GM19467 (cell line): ENCODE measurements around the gene COL5A3.
"Not testable (repeated sequence)": the region's sequence is repeated elsewhere in the genome, so short reads cannot be mapped to it uniquely, and the experiment has no call there.

Experiments
- ATAC-seq: cut with Tn5 transposase; IDR thresholded peaks from one replicate; pipeline ENCODE4 v1.9.1; 2021; ENCODE audit warnings: mild to moderate bottlenecking, moderate library complexity; ENCODE audit not compliant: unreplicated experiment

The COL5A3 gene

DNA sequence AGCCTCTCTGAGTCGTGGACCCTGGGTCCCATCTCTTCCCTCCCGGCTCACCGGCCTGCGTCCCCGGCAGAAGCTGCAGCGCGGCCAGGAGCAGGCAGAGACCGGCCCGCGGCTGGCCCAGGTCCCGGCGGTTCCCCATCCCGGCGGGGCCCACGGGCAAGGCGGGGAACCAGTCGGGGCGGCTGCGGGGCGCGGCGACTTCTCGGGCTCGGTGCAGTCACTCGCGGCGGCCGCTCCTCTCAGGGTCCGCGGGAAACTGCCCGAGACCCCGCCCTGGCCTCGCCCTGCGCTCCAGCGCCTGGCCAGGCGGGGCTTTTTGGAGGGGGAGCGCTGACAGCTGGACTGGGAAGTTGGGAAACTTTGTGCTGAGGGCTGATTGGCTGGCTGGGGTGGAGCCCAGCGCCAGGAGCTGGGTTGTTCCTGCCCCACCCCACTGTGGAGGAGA is at the start of gene COL5A3:
Gene COL5A3, minus strand, starts transcription at position 258 of the 445 bp plus-strand sequence. Its CDS starts 119 bp downstream, at position 139.
- no peak for ATAC-seq

DNA sequence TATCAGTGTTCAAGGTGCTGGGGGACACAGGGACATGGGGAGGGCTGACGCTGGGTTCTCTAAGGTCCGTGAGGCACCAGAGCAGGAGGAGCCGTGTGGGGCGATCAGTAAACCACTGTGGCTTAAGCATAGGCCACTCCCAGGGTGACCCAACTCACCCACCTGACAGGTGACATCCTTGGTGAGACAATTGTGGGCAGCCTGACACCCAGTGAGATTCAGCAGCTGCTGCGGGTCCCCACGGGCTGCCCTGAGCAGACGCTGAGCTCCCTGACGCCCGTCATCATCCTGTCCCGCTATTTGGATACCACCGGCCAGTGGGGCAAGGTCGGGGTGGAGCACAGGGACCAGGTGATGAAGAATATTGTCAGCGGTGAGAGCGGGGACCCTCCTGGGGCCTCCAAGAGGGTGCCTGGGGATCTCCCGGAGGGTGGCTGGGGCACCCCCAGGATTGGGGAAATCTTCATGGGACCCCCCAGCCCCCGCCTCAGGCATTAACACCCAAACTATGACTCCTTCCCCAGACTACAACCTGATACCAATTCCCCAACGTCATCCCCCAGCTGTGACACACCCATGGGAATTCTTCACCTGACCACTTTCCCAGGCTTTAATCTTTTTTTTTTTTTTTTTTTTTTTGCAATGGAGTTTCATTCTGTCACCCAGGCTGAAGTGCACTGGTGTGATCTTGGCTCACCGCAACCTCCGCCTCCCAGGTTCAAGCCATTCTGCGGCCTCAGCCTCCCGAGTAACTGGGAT is 42.5 kb upstream of the COL5A3 start:
- ATAC-seq: no peak

DNA sequence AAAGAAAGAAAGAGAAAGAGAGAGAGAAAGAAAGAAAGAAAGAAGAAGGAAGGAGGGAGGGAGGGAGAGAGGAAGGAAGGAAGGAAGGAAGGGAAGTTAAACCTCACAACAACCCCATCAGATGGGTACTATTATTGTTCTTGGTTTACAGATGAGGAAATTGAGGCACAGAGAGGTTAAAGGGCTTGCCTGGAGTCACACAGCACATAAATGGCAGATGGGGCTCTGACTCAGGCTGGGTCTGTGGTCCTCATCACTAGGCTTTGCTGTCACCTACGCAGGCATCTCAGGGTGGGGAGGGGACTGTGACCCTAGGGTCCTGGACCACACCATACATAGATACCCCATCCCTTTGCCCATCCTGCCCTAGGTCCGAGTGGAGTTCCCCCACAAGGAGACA is 39.3 kb upstream of the COL5A3 start:
- ATAC-seq: no peak

DNA sequence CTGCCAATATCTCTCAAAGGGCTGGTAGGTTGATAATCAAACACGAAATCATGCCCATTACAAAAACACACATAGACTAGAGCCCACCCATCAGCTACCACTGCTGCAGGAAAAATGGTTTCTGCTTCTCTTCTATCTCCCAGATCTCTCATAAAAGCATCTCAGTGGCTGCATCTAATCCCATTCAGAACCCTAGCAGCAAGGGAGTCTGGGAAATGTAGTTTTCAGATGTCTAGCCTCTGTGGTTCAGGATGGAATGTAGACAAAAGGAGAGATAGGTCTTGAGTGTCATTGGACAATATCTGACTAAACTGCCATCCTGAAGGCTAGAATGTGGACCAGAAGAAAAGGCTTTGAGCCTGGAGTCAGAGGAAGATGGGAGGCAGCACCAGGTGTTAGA is 35.1 kb upstream of the COL5A3 start:
- no peak for ATAC-seq

DNA sequence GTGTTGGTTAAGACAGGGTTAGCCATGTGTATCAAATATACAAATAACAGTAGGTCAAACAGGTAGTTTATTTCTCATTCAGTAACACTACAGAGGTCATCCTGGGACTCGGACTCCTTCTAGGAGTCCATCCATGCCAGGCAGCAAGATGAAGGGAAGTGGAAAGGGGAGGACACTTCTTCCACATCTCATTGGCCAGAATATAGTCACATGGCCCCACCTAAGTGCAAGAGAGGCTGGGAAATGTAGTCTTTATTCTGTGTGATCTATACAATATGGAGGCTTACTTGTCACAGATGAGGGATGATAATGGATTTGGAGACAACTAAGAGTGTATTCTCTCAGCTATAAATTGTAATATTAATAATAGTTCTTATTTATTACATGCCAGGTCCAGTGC is 34.1 kb upstream of the COL5A3 start:
- no peak for ATAC-seq

DNA sequence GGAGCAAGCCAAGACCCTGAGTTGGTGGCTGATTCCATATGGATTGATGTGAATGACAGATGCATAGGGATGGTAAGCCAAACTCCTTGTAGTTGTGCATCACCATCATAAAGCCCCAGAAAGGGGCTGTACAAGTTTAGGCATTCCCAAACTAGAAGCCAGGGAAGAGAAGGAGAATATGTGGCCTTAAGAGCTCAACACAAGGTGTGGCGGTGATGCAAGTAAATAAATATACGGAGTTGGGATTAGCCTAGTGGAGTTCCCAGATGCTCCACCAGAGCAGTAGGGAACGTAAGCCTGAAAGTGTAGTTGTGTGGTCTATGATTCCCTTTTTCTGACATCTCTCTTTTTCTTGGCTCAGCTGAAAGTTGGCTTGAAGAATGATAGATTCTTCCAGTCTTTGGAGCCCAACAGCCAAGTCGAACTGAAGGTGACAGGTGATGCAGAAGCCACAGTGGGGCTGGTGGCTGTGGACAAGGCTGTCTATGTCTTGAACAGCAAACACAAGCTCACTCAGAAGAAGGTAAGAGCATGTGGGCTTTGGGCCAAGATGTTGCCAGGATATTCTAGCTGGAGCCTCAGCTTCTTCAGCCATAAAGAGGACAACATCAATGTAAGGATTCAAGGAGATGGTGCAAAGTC is 33.1 kb upstream of the COL5A3 start:
- no peak for ATAC-seq

DNA sequence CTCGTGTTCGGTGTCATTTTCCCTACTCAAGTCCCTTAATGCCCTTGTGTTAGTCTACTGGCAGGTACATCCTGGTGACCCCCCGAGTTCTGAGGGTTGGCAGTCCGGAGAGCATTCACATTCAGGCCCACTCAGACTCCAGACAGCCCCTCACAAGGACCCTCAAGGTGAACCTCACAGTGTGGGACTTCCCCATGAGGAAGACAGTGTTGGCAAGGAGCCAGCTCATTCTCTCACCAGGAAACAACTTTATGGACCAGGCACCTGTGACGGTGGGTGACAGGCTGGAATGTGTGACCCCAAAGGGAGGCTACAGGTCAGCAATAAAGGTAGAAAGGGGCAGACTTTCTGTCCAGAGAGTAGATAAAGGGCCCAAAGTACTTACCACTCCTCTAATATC is 27.5 kb upstream of the COL5A3 start:
- no peak for ATAC-seq

DNA sequence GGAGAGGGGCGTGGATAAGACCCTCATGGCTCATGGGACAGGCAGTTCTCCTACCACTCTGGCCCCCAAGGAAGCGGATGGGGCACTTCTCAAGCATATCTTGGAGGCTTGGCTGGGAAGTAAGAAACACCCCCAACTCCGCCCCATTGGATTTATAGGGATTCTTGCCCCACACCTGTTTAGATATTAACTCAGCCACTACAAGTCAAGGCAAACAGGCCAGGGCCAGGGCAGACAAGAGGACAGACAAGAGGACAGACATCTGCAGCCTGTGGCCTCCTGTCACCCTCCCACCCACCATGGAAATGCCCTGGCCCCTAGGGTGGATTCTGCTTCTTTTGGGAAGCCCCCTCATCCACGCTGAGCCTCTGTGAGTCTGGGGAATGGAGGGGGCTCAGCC is 27.1 kb upstream of the COL5A3 start:
- ATAC-seq: no peak

DNA sequence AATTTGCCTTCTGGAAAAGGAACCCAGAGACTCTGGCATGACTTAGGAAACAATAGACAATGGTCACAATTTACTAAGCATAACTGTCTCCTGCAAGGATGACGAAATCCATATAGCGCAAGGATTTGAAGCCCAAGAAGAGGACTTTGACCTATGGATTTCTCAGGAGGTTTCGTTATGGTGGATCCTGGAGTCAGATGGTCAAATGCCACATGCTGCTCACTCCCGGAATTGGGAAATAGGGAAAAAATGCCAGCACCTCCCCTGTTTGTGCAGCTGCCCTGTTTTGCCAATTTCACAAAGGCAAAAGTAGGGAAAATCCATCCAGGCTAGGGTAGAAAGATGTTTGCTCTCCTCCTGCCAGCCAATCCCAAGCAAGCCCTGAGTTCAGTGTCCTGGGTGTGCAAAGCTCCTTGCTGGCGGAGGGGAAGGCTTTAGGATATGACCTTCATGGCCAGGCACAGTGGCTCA is 26.3 kb upstream of the COL5A3 start:
- no peak for ATAC-seq

DNA sequence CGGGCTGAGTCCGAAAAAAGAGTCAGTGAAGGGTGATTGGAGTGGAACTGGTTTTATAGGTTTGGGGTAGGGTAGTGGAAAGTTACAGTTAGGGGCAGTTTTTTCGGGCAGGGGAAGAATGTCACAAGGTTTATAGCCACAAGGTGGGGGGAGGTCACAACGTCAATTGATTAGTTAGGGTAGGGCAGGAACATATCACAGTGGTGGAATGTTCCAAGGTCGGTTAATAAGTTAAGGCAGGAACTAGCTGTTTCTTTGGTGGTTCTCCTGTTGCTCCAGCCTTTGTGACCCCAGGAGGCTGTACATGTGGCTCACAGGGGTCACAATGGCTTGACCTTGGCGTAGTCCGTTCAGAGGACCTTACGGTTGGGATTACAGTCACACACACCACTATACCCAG is 23.3 kb upstream of the COL5A3 start:
- no peak for ATAC-seq

DNA sequence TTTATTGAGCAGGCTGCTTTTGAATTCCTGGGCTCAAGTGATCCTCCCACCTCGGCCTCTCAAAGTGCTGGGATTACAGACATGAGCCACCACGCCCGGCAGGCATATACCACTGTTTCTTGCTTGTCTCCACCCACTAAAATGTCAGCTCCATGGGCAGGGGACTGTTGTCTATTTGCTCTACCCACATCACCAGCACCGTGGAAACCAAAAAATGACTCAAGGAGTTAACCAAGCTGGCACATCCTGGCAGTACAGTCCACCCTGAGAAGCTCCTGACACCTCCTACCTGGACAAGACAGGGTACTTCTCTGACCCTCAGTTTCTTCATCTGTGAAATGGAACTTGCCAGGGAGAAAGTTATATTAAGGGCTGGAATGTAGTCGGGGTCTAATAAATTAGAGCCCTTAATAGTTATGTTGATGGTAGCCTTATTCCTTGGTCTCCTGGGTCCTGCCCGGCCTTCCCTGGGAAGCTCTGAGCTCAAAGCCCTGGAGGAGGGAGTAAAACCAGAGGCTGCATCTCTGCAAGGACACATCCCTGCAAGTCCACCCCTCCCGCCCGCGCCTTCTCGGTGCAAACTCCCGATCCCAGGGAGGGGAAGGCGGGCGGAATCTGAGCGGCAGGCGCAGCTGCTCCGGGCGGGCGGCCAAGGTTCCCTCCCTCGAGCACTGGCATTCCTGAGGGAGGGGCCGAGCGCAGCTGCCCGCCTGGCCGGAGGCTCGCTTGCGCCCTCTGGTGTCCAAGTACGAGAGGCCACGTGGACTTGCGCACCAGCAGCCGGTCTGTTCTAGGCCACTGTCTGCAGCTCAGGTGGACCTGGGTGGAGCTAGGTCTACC is 17.1 kb upstream of the COL5A3 start:
- no peak for ATAC-seq

DNA sequence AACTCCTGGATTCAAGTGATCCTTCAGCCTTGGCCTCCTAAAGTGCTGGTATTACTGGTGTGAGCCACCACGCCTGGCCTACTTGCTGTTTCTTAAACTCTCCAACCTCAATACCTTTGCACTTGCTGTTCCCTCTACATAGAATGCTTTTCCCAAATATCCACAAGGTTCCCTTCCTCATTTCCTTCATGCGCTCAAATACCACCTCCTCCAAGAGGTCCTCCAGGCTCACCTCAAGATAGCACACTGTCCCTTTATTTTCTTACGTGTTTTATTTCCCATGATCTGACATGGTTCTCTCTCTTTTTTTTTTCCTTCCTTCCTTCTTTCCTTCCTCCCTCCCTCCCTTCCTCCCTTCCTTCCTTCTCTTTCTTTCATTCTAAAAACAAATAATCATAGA is 16.4 kb upstream of the COL5A3 start:
- ATAC-seq: no peak

DNA sequence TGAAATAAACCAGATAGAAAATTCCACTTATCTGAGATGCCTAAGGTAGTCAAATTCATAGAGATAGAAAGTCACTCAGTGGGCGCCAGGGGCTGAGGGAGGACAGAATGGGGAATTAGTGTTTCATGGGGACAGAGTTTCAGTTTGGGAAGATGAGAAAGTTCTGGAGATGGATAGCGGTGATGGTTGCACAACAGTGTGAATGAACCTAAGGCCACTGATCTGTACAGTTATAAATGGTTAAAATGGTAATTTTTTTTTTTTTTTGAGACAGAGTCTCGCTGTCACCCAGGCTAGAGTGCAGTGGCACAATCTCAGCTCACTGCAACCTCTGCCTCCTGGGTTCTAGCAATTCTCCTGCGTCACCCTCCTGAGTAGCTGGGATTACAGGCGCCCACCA is 12.8 kb upstream of the COL5A3 start:
- ATAC-seq: not testable (repeated sequence)

DNA sequence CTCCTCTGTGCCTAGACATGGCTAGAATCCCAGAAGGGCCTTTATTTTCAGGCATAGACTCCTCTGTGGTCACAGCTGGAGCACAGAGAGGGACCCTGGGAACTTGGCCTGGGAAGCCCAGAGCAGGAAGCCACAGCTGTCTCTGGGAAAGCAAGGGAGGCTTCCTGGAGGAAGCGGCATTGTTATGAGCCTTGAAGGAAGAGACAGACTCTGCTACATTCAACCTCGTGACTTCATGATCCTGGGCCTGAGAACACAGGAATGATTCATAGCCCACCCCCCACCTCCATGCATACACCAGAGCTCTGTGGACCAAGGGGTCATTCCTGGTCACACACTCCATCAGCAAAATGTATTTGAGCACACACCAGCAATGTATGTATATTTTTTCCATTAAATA is 11.6 kb upstream of the COL5A3 start:
- no peak for ATAC-seq

DNA sequence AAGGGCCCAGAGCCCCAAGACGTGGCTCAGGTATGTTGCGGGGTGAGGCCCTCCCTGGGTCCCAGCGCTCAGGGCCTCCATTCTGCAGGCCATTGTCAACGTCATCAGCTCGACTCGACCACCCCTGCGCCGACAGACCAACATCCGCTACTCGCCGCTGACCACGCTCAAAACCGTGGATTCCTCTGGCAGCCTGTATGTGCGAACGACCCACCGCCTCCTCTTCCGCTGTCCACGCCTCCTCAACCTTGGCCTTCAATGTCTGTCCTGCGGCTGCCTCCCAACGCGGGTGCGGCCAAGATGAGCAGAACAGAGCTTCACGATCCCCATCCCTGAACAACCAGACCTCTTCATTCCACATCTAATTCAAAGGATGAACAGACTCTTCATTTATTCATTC is 11.1 kb upstream of the COL5A3 start:
- ATAC-seq: no peak

DNA sequence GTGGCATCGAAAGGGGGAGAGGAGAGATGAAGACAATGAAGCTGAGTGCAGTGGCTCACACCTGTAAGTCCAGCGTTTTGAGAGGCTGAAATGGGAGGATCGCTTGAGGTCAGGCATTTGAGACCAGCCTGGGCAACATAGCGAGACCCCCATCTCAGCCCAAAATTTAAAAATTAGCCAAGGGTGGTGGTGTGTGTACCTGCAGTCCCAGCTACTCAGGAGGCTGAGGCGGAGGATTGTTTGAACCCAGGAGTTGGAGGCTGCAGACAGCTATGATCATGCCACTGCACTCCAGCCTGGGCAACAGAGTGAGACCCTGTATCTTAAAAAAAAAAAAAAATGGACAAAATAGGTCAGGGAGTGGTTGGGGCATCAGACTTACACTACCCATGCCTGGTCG is 10.5 kb upstream of the COL5A3 start:
- no peak for ATAC-seq

DNA sequence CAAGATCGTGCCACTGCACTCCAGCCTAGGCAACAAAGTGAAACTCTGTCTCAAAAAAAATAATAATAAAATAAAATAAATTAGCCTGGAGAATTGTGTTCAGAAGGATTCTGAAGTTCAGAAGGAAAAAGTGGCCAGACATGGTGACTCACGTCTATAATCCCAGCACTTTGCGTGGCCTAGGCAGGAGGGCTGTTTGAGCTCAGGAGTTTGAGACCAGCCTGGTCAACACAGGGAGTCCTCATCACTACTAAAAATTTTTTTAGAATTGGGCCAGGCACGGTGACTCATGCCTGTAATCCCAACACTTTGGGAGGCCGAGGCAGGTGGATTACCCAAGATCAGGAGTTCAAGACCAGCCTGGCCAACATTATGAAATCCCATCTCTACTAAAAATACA is 8.9 kb upstream of the COL5A3 start:
- ATAC-seq: no peak

DNA sequence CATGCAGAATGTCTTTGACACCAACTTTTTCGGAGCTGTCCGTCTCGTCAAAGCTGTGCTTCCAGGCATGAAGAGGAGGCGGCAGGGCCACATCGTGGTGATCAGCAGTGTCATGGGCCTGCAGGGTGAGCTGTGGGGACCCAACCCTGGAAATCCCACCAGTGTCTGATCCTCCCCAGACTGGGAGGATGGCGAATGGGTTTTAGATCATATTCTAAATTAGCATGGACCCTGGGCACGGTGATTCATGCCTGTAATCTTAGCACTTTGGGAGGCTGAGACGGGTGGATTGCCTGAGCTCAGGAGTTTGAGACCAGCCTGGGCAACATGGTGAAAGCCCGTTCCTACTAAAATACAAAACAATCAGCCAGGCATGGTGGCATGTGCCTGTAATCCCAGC is 8.5 kb upstream of the COL5A3 start:
- ATAC-seq: no peak

DNA sequence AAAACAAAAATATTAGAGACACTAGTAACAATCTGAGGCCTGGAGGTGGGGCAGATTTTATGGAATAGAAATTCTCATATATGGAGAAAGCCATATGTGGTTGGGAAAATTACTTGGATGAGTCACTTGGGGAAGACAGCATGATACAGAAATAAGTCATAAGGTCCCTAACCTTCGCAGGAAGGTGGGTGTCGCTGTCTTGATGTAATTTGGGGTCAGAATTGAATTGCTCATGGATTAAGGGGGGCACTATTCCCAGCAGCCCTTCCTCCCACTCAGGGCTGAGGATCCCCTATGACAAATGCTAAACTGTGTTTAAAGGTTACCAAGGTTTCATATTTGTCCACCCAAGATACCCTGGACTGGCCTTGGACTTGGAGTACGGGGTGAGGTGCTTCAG is 8.0 kb upstream of the COL5A3 start:
- ATAC-seq: no peak

DNA sequence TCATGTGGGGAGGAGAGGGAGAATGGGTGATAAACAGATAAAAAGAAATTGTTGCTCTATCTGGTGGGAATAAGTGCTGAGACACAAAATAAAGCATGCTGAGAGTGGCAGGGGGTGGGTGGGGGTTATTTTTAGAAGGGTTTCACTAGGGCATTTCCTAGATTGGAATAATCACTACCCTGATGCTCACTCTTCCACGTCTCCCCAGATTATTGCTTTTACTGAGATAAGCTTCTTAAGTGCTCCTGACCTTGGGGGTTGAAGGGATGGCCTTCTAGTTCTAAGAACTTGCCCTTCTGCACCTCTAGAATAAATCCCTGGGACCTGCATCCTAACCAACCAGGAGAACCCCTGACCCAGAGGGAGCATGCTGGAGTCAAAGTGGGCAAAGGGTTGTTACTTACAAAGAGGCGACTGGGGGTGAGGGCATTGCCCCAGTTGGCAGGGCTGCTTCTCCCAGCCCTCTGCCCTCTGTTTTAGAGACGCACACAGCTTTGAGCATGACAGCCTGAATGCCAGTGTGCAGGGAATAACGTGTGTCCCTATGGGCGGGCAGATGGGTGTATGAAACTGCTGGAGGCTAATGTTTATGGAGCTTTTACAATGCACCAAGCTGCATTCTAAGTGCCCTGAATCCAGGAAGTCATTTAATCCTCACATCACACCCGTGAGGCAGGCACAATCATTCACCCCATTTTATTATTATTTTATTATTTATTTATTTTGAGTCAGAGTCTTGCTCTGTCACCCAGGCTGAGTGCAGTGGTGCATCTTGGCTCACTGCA is 3.7 kb upstream of the COL5A3 start:
- no peak for ATAC-seq

DNA sequence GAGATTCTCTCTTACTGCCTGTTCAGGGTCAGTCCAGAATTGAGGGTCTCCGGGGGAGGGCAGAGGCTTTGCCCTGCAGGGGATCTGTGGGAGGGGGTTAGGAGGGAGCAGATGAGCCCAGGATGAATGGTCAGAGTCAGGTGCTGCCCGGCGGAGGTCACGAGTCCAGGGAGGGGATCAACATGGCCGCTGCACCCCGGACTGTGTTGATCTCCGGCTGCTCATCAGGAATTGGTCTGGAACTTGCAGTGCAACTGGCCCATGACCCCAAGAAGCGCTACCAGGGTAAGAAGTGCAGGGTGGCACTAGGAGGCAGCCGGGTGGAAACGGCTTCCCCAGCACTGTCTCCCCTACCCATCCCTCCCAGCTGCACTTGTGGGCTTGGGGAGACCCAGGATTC is 3.0 kb upstream of the COL5A3 start, which contains the start of gene RDH8:
Gene RDH8, plus strand, starts transcription at position 168 of the 400 bp plus-strand sequence. Its CDS starts 15 bp downstream, at position 183.
- no peak for ATAC-seq
